Fibroblast of the conjunctiva (primary cell): ENCODE measurements around the gene SYT1.

ENCODE experiments used
- DNase-seq: peaks from one replicate; pipeline ENCODE4 v3.0.0-alpha.2; 2010; ENCODE audit warnings: low read depth

SYT1 gene

GRCh38 chr12:79441534-79441933 is 577.0 kb downstream of the SYT1 start:
- DNase-seq = no peak

- no peak for DNase-seq
These were observed 577.8 kb downstream of the SYT1 start for GRCh38 chr12:79442396-79442795.

GRCh38 chr12:79444089-79444488 is 579.5 kb downstream of the SYT1 start:
- DNase-seq = no peak

- no peak for DNase-seq
These were observed 584.2 kb downstream of the SYT1 start for GRCh38 chr12:79448816-79449215.

- DNase-seq = no peak
These were observed 586.8 kb downstream of the SYT1 start for GRCh38 chr12:79451365-79451764.

GRCh38 chr12:79451978-79452377 is 587.4 kb downstream of the SYT1 start:
- DNase-seq = peak; percentile 62

GRCh38 chr12:79452906-79453305 is 588.3 kb downstream of the SYT1 start:
- DNase-seq = no peak

- DNase-seq = no peak
These were observed 589.2 kb downstream of the SYT1 start for GRCh38 chr12:79453820-79454219.

GRCh38 chr12:79454338-79454843 is 589.8 kb downstream of the SYT1 start:
- no peak for DNase-seq

- DNase-seq = no peak
These were observed 590.7 kb downstream of the SYT1 start for GRCh38 chr12:79455286-79455685.

GRCh38 chr12:79482323-79482722 is 617.7 kb downstream of the SYT1 start:
- DNase-seq = no peak

GRCh38 chr12:79482921-79483320 is 618.3 kb downstream of the SYT1 start:
- no peak for DNase-seq

GRCh38 chr12:79486154-79486553 is 621.6 kb downstream of the SYT1 start:
- DNase-seq = no peak

- DNase-seq = no peak
These were observed 623.0 kb downstream of the SYT1 start for GRCh38 chr12:79487386-79488110.
